Measurements from ENCODE around the gene FXYD6. TPM values are rescaled to one million over a fixed set of nuclear protein-coding genes. Genes with fewer than 3 reads are reported as not detected.

The FXYD6 gene
- total RNA-seq, 4 donors from 2014 or later: 4.8 to 15.9 (median 9.5) TPM

DNA sequence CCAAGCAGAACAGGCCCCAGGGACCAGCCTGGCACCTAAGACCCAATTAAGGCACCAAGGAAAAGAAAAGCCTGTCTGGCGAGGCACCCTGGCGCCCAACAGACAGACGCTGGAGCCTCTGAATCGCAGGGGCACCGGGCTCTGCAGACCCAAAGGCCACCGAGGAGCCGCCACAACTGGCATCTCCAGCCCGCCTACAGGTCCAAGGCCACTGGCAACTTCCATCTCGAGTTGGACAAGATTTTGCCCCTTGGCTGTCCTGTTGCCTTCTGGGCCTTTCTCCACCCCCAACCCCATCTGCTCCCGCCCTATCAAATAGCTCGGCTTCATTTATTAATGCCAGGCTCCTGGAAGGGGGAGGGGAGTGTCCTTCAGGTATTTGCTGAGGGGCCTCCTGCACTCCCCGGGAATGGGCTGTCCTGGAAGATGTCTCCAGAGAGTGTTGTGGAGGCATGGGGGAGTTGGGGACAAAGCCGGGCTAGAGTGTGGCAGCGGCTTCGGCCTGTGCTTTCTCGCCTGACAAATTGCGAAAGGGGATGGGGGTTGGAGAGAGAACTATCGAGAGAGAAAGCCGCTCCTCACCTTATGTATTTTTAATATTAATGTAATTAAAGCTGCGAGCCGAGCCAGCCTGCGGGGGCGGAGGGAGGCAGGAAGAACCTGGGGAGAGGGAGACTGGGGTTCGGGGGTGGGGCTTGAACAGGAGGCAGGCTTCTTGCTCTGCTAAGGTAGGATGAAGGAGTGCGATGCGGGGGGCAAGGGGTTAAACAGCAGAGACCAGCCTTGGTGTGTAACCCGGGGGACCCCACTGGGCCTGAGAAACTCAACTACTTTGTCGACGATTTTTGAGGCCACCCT is 81.5 kb downstream of the FXYD6 start:
- Histone ChIP-seq H3K36me3 (no peaks in the 10 kb centered on the region), H3K9me3 (no peaks in the 10 kb centered on the region), H3K27me3 (peaks cover 67% of the 10 kb centered on the region), H3K27ac (no peak overlapping the region), H3K4me3 (no peak overlapping the region), H3K4me1 (peaks cover 23% of the 10 kb centered on the region)
- TF ChIP-seq EP300 (IDR thresholded peaks at IDR 0.05) (no peak), POLR2AphosphoS5 (IDR thresholded peaks at IDR 0.05) (no peak), POLR2A (IDR thresholded peaks at IDR 0.05) (no peak)
- TF ChIP-seq, protein P1, sequence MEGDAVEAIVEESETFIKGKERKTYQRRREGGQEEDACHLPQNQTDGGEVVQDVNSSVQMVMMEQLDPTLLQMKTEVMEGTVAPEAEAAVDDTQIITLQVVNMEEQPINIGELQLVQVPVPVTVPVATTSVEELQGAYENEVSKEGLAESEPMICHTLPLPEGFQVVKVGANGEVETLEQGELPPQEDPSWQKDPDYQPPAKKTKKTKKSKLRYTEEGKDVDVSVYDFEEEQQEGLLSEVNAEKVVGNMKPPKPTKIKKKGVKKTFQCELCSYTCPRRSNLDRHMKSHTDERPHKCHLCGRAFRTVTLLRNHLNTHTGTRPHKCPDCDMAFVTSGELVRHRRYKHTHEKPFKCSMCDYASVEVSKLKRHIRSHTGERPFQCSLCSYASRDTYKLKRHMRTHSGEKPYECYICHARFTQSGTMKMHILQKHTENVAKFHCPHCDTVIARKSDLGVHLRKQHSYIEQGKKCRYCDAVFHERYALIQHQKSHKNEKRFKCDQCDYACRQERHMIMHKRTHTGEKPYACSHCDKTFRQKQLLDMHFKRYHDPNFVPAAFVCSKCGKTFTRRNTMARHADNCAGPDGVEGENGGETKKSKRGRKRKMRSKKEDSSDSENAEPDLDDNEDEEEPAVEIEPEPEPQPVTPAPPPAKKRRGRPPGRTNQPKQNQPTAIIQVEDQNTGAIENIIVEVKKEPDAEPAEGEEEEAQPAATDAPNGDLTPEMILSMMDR (IDR thresholded peaks at IDR 0.05): no peak
- WGBS: 52% methylated on average over 27 of the region's 29 CpGs
- DNase-seq (ENCODE audit: low spot score in 2 of 2): no peak

DNA sequence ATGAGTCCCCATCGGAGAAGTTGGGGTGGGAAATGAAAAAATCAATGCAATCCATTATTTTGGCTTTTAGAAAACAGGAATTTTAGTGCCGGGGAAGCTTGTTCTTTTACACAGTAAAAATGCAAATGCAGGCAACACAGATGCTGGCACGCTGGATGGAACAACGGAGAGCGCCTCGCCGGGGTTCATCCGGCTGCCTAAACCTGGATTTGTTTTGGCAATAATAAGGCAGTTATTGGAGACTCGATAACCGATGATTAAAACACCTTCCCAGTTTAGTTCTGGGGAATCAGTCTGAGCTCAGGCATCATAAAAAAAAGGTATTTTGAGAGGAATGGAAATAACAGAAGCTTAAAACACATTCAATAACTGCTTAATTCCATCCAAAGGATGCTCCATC is 82.3 kb downstream of the FXYD6 start:
- TF ChIP-seq, protein P1 (IDR thresholded peaks at IDR 0.05): no peak
- TF ChIP-seq POLR2AphosphoS5 (IDR thresholded peaks at IDR 0.05) (no peak), EP300 (IDR thresholded peaks at IDR 0.05) (no peak), POLR2A (IDR thresholded peaks at IDR 0.05) (no peak)
- DNase-seq (ENCODE audit: low spot score in 2 of 2): no peak
- Histone ChIP-seq H3K4me1 (peaks cover 23% of the 10 kb centered on the region), H3K36me3 (no peaks in the 10 kb centered on the region), H3K27me3 (peaks cover 62% of the 10 kb centered on the region), H3K27ac (no peak overlapping the region), H3K4me3 (no peak overlapping the region), H3K9me3 (no peaks in the 10 kb centered on the region)
- WGBS: 78% methylated on average over 10 of the region's 10 CpGs

DNA sequence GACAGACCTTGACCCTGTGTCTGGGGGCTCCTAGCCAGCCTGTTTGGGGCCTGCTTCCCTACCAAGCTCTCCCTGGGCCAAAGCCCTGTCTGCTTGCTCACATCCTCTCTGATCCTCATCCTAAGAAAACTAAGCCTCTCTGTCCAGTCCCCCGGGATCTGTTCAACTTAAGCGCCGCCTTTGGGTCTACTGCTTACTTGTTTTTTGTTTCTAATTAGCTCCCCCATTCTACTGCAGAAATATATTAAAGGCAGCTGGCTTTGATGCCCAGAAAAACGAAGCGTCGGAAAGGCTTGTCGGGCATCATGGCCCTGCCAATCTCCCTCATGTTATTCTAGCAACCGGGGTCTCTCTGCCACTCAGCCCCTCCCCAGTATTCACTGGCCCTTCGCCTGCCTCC is 82.9 kb downstream of the FXYD6 start:
- no peaks in the 10 kb centered on the region for H3K9me3 ChIP-seq
- 68% methylated on average over 9 of the region's 9 CpGs for WGBS
- TF ChIP-seq POLR2AphosphoS5 (IDR thresholded peaks at IDR 0.05) (no peak), POLR2A (IDR thresholded peaks at IDR 0.05) (no peak)
- DNase-seq (ENCODE audit: low spot score in 2 of 2): no peak
- peaks cover 23% of the 10 kb centered on the region for H3K4me1 ChIP-seq
- H3K27me3 ChIP-seq: peaks cover 59% of the 10 kb centered on the region
- no peaks in the 10 kb centered on the region for H3K36me3 ChIP-seq
- H3K27ac ChIP-seq: no peak overlapping the region
- no peak overlapping the region for H3K4me3 ChIP-seq

DNA sequence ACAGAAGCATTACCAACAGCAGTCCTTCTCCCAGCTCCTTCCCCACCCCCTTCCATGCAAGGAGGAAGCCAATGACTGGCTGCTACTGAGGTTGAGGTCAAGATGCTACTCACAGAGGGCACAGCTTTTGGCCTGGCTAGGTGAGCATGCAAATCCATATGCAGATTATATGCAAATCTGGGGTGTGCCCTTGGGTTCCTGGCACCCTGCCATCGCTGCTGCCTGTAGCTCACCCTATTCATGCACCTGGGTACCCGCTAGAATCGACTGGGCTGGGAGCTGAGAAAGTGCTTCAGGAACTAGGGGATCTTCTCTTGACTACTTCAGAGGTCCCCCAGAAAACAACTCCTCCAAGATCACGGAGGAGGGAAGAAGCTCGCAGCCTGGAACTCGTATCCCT is 83.5 kb downstream of the FXYD6 start:
- Histone ChIP-seq H3K27ac (no peak overlapping the region), H3K4me1 (peaks cover 23% of the 10 kb centered on the region), H3K36me3 (no peaks in the 10 kb centered on the region), H3K27me3 (peaks cover 59% of the 10 kb centered on the region), H3K9me3 (no peaks in the 10 kb centered on the region), H3K4me3 (no peak overlapping the region)
- TF ChIP-seq, protein P1 (IDR thresholded peaks at IDR 0.05): no peak
- TF ChIP-seq POLR2AphosphoS5 (IDR thresholded peaks at IDR 0.05) (no peak), EP300 (IDR thresholded peaks at IDR 0.05) (no peak), POLR2A (IDR thresholded peaks at IDR 0.05) (no peak)
- no peak for DNase-seq (ENCODE audit: low spot score in 2 of 2)
- WGBS: no CpG with 5 or more reads among the region's 6 CpGs

DNA sequence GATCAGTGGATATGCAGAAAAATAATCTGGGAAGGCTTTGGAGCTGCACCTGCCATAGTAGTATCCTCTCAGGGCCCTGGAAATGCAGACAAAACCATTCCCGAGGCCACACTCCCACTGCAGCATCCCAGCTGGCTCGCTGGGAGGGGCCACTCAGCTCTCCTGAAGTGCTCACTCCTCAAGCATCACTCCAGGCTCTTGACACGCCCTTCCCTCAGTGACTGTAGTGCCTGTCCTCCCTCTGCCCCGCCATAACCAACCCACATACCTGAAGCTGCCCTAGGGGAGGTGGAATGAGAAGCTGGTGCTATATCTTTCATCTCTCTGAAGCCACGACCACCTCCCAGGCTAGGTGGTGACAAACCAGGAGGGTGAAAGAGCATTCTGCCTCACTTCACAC is 84.2 kb downstream of the FXYD6 start:
- DNase-seq (ENCODE audit: low spot score in 2 of 2): no peak
- peaks cover 21% of the 10 kb centered on the region for H3K4me1 ChIP-seq
- whole genome bisulfite sequencing: 67% methylated on average over 5 of the region's 5 CpGs
- H3K9me3 ChIP-seq: no peaks in the 10 kb centered on the region
- TF ChIP-seq, protein P1 (IDR thresholded peaks at IDR 0.05): no peak
- no peak for TF ChIP-seq POLR2A (IDR thresholded peaks at IDR 0.05)
- H3K36me3 ChIP-seq: no peaks in the 10 kb centered on the region
- no peak overlapping the region for H3K4me3 ChIP-seq
- no peak overlapping the region for H3K27ac ChIP-seq
- peaks cover 52% of the 10 kb centered on the region for H3K27me3 ChIP-seq
